ENCODE data around the gene UBL3. TPM values are rescaled to one million over a fixed set of nuclear protein-coding genes. Genes with fewer than 3 reads are reported as not detected.

UBL3 gene
- total and polyA plus RNA-seq, 2 donors from 2014 or later: 18.1 to 34.1 TPM

- H3K36me3 ChIP-seq (ENCODE audit: control insufficient read depth in 2 of 3, insufficient read depth in 3 of 3, low read length in 3 of 3): no peaks in the 10 kb centered on the region
- no peaks in the 10 kb centered on the region for H3K27me3 ChIP-seq (ENCODE audit: control insufficient read depth, insufficient read depth, low read length)
- H3K9ac ChIP-seq (ENCODE audit: low read length in 3 of 3): no peak overlapping the region
- peaks cover 0 to 5% (median 0%) of the 10 kb centered on the region in 3 donors for H3K4me1 ChIP-seq (ENCODE audit: control insufficient read depth in 2 of 3, insufficient read depth in 2 of 3, low read depth in 1 of 3, low read length in 3 of 3)
- H3K27ac ChIP-seq (ENCODE audit: low read depth in 2 of 2, low read length in 2 of 2): no peak overlapping the region
- FAIRE-seq (no peak), DNase-seq (no peak)
- no peak overlapping the region for H3K4me3 ChIP-seq (ENCODE audit: low read length in 3 of 3)
- TF ChIP-seq CTCF (IDR thresholded peaks at IDR 0.05; ENCODE audit: borderline replicate concordance, extremely low read depth, insufficient read depth): no peak
- peaks cover 0 to 4% (median 0%) of the 10 kb centered on the region in 3 donors for H3K9me3 ChIP-seq (ENCODE audit: control insufficient read depth in 2 of 3, insufficient read depth in 1 of 3, low read length in 3 of 3)
- intact Hi-C loops (cut with DNase I): no loop called here
Observed at GRCh38 chr13:29800687-29801086, 49.7 kb downstream of the UBL3 start.

GRCh38 chr13:29799041-29799440 is 51.4 kb downstream of the UBL3 start:
- no peak overlapping the region for H3K27ac ChIP-seq (ENCODE audit: low read depth in 2 of 2, low read length in 2 of 2)
- H3K9me3 ChIP-seq (ENCODE audit: control insufficient read depth in 2 of 3, insufficient read depth in 1 of 3, low read length in 3 of 3): peaks cover 0 to 4% (median 0%) of the 10 kb centered on the region in 3 donors
- H3K4me1 ChIP-seq (ENCODE audit: control insufficient read depth in 2 of 3, insufficient read depth in 2 of 3, low read depth in 1 of 3, low read length in 3 of 3): peaks cover 0 to 5% (median 0%) of the 10 kb centered on the region in 3 donors
- no peak for TF ChIP-seq CTCF (IDR thresholded peaks at IDR 0.05; ENCODE audit: borderline replicate concordance, extremely low read depth, insufficient read depth)
- H3K4me3 ChIP-seq (ENCODE audit: low read length in 3 of 3): no peak overlapping the region
- intact Hi-C loops (cut with DNase I): no loop called here
- DNase-seq (no peak), FAIRE-seq (no peak)
- H3K9ac ChIP-seq (ENCODE audit: low read length in 3 of 3): no peak overlapping the region
- no peaks in the 10 kb centered on the region for H3K27me3 ChIP-seq (ENCODE audit: control insufficient read depth, insufficient read depth, low read length)
- H3K36me3 ChIP-seq (ENCODE audit: control insufficient read depth in 2 of 3, insufficient read depth in 3 of 3, low read length in 3 of 3): no peaks in the 10 kb centered on the region

GRCh38 chr13:29791997-29792780 is 58.2 kb downstream of the UBL3 start:
- H3K4me1 ChIP-seq (ENCODE audit: control insufficient read depth in 2 of 3, insufficient read depth in 2 of 3, low read depth in 1 of 3, low read length in 3 of 3): no peaks in the 10 kb centered on the region
- no peak for TF ChIP-seq CTCF (IDR thresholded peaks at IDR 0.05; ENCODE audit: borderline replicate concordance, extremely low read depth, insufficient read depth)
- no peaks in the 10 kb centered on the region for H3K9me3 ChIP-seq (ENCODE audit: control insufficient read depth in 2 of 3, insufficient read depth in 1 of 3, low read length in 3 of 3)
- FAIRE-seq (no peak), DNase-seq (no peak)
- H3K9ac ChIP-seq (ENCODE audit: low read length in 3 of 3): no peak overlapping the region
- no peaks in the 10 kb centered on the region for H3K36me3 ChIP-seq (ENCODE audit: control insufficient read depth in 2 of 3, insufficient read depth in 3 of 3, low read length in 3 of 3)
- no peaks in the 10 kb centered on the region for H3K27me3 ChIP-seq (ENCODE audit: control insufficient read depth, insufficient read depth, low read length)
- H3K4me3 ChIP-seq (ENCODE audit: low read length in 3 of 3): no peak overlapping the region
- no peak overlapping the region for H3K27ac ChIP-seq (ENCODE audit: low read depth in 2 of 2, low read length in 2 of 2)
- intact Hi-C loops (cut with DNase I): no loop called here

Measured in kidney (tissue), 14 donors.